Upper lobe of left lung (tissue), 6 donors: ENCODE data around the gene PTPRJ. TPM values are rescaled to one million over a fixed set of nuclear protein-coding genes. Genes with fewer than 3 reads are reported as not detected.
"Not testable (repeated sequence)": the region's sequence is repeated elsewhere in the genome, so short reads cannot be mapped to it uniquely, and the experiment has no call there.

Source experiments
- ATAC-seq, 2 donors: fragments of 200-7000 bp; cut with Tn5 transposase; one replicate each; pipeline ENCODE4 v1.9.1; 2022; ENCODE audit warnings: mild to moderate bottlenecking in 2 of 2, moderate library complexity in 2 of 2; ENCODE audit not compliant: low FRiP score in 2 of 2
- DNase-seq, 2 donors: peaks; one replicate each; pipeline ENCODE4 v3.0.0-alpha.2; 2019 to 2020
- H3K27ac ChIP-seq, 4 donors: fragments of 200-600 bp; sonication (generic); one replicate each; pipeline ENCODE4 v1.5.1; 2016 to 2019
- H3K27me3 ChIP-seq, 4 donors: fragments of 200-600 bp; sonication (generic); one replicate each; pipeline ENCODE4 v1.5.1; 2017 to 2019
- H3K36me3 ChIP-seq, 4 donors: fragments of 200-600 bp; sonication (generic); one replicate each; pipeline ENCODE4 v1.5.1; 2016 to 2019
- H3K4me1 ChIP-seq, 4 donors: fragments of 200-600 bp; sonication (generic); one replicate each; pipeline ENCODE4 v1.5.1; 2018 to 2019
- H3K4me3 ChIP-seq, 4 donors: fragments of 200-600 bp; sonication (generic); one replicate each; pipeline ENCODE4 v1.5.1; 2017 to 2019; ENCODE audit warnings: mild to moderate bottlenecking in 2 of 4, moderate library complexity in 1 of 4
- H3K9me3 ChIP-seq, 4 donors: fragments of 200-600 bp; sonication (generic); one replicate each; pipeline ENCODE4 v1.5.1; 2018 to 2019
- EP300 ChIP-seq, 4 donors: sonication (generic); formaldehyde crosslinking; IDR thresholded peaks; one replicate each; pipeline ENCODE4 v1.5.1; 2017; ENCODE audit warnings: antibody characterized with exemption in 4 of 4, control low read depth in 2 of 4
- POLR2A ChIP-seq, 4 donors: fragments of 450-650 bp; IDR thresholded peaks; one replicate each; pipeline ENCODE4 v1.5.1; 2016 to 2017; ENCODE audit warnings: antibody characterized with exemption in 4 of 4, mild to moderate bottlenecking in 2 of 4
- POLR2AphosphoS5 ChIP-seq, 2 donors: sonication (generic); formaldehyde crosslinking; IDR thresholded peaks; one replicate each; pipeline ENCODE4 v1.5.1; 2017; ENCODE audit warnings: antibody characterized with exemption in 2 of 2
- WGBS, 2 donors: methylation state at CpG; one replicate each; pipeline ENCODE4 v1.1.5; 2017 to 2018; 5-methylcytosine and 5-hydroxymethylcytosine counted together
- total RNA-seq, 6 donors: library from RNA; depleted of rRNA in 4 of 6; stranded (reverse); fragments of >200 nt in 4 of 6; gene quantifications; one replicate each; pipeline versions ENCODE4 v1.1.0 to v1.2.1, GENCODE V29; 2016 to 2021
- TF ChIP-seq, protein P1 (sequence below), 6 experiments: fragments of 450-650 bp in 4 of 6; fragments of 200-600 bp in 2 of 6; sonication (generic) in 2 of 6; IDR thresholded peaks; one replicate each; pipeline ENCODE4 v1.5.1; 2016 to 2019; ENCODE audit warnings: antibody characterized with exemption in 6 of 6
- donor health status: DM: no; HTN: no; CAD: no; lungs with moderate emphysema.
- donor health status: DM: no; HTN: yes; CAD: no; lungs with severe emphysema.

The PTPRJ gene
- total RNA-seq, 6 donors from 2014 or later: 17.9 to 50.4 (median 32.9) TPM

DNA sequence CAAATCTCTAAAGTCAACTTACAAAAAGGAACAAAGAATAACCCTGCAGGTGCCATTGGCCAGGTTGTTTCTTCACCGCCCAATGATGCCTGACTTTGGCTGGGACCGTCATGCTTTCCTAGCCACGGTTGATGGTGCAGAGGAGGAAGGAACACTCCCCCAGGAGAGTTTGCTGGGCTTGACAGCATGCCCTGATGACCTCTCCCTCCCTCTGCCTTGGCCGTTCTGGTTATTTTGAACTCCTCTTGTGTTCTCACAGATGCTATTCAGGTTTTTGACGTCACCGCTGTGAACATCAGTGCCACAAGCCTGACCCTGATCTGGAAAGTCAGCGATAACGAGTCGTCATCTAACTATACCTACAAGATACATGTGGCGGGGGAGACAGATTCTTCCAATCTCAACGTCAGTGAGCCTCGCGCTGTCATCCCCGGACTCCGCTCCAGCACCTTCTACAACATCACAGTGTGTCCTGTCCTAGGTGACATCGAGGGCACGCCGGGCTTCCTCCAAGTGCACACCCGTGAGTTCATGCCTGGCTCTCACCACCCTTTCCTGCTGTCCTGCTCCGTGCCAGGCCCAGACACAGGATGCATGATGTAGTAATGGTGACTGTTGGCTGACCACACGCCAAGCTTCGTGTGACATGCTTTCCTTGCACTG is 147.3 kb downstream of the PTPRJ start:
- 93 to 94% methylated on average over 22 of the region's 22 CpGs for WGBS, 2 donors
- no peak for DNase-seq

DNA sequence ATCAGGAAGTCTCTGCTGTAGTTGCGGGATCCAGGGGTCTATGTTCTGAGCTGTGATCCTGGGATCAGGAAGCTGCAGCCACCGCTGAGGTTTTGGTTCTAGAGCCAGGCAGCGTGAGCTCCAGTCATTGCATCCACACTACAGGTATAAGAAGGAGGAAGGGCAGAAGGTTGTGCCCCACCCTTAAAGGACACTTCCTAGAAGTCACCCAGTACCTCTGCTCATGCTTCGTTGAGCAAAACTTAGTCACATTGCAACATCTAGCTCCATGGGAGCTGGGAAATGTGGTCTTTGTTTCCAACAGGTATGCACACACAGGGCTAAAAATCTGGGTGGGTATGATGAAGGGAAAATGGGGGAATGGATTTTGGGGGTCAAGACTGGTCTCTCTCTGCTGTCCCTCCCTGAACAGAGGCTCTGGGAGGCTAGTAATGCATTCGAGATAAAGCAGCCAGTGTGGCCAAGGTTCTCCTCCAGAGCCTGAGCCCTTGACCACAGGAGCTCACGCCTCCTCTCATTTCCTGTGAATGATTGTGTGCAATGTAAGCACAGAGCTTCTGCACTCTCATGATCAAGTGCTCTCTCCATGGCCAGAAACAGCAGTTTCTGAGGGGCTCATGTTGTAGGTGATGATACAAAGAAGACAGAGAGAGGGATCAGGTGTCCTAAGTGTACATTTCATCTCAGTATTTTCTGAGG is 149.5 kb downstream of the PTPRJ start:
- Histone ChIP-seq H3K27me3 (no peaks in the 10 kb centered on the region), H3K36me3 (peaks cover 11 to 67% (median 40%) of the 10 kb centered on the region in 4 donors), H3K4me3 (no peak overlapping the region), H3K4me1 (no peaks in the 10 kb centered on the region), H3K9me3 (no peaks in the 10 kb centered on the region), H3K27ac (no peak overlapping the region)
- DNase-seq (no peak), ATAC-seq (peak in 1 of 2 donors; percentile 31)
- WGBS, 2 donors: 75 to 78% methylated on average over 5 to 6 of the region's 6 CpGs
- TF ChIP-seq POLR2A (IDR thresholded peaks at IDR 0.05) (no peak), POLR2AphosphoS5 (IDR thresholded peaks at IDR 0.05) (no peak), EP300 (IDR thresholded peaks at IDR 0.05) (no peak)
- TF ChIP-seq, protein P1, sequence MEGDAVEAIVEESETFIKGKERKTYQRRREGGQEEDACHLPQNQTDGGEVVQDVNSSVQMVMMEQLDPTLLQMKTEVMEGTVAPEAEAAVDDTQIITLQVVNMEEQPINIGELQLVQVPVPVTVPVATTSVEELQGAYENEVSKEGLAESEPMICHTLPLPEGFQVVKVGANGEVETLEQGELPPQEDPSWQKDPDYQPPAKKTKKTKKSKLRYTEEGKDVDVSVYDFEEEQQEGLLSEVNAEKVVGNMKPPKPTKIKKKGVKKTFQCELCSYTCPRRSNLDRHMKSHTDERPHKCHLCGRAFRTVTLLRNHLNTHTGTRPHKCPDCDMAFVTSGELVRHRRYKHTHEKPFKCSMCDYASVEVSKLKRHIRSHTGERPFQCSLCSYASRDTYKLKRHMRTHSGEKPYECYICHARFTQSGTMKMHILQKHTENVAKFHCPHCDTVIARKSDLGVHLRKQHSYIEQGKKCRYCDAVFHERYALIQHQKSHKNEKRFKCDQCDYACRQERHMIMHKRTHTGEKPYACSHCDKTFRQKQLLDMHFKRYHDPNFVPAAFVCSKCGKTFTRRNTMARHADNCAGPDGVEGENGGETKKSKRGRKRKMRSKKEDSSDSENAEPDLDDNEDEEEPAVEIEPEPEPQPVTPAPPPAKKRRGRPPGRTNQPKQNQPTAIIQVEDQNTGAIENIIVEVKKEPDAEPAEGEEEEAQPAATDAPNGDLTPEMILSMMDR (IDR thresholded peaks at IDR 0.05): no peak

More for the DNA sequence above, 147.3 kb downstream of the PTPRJ start:
- Histone ChIP-seq H3K4me3 (no peak overlapping the region), H3K27ac (no peak overlapping the region), H3K27me3 (no peaks in the 10 kb centered on the region), H3K9me3 (no peaks in the 10 kb centered on the region), H3K36me3 (peaks cover 11 to 72% (median 46%) of the 10 kb centered on the region in 4 donors), H3K4me1 (no peaks in the 10 kb centered on the region)
- ATAC-seq: no peak
- TF ChIP-seq POLR2AphosphoS5 (IDR thresholded peaks at IDR 0.05): no peak
- no peak for TF ChIP-seq POLR2A (IDR thresholded peaks at IDR 0.05)
- TF ChIP-seq, protein P1 (IDR thresholded peaks at IDR 0.05): no peak
- TF ChIP-seq EP300 (IDR thresholded peaks at IDR 0.05): no peak

DNA sequence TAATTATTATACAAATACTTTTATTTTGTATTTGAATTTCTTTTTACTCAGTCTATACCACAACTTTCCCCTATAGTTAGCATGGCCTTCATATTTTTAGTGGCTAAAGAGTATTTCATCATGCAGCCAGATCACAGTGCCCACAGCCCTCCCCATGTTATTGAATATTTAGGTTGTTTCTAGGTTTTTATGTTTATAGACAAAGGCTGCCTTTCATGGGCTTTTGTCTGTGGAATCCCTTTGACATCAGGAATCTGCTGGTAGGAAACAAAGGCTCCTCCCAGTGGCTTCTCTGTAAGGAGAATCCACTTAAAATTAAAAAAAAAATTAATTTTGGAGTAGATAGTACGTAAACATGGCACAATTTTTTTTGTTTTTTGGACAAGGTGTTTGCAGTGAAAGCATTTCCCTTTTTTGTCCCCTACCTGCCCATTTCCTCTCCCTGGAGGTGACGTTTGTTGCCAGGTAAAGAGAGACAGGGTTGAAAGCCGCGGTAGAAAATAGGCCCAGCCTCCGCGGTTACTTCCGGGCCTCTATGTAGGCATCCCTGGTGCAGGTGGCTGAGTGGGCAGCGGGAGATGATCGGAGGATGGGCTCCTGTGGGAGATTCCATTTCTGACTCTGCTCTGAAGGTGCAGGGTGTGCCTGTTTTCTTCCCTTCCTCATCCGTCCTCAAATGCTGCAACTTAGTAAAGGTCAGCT is 154.0 kb downstream of the PTPRJ start:
- DNase-seq (no peak), ATAC-seq (no peak)
- Histone ChIP-seq H3K9me3 (no peaks in the 10 kb centered on the region), H3K4me3 (no peak overlapping the region), H3K36me3 (peaks cover 3 to 49% (median 17%) of the 10 kb centered on the region in 4 donors), H3K27me3 (no peaks in the 10 kb centered on the region), H3K4me1 (no peaks in the 10 kb centered on the region), H3K27ac (no peak overlapping the region)
- WGBS, 2 donors: 92 to 95% methylated on average over 10 of the region's 10 CpGs
- no peak for TF ChIP-seq EP300 (IDR thresholded peaks at IDR 0.05)
- TF ChIP-seq, protein P1 (IDR thresholded peaks at IDR 0.05): no peak
- no peak for TF ChIP-seq POLR2AphosphoS5 (IDR thresholded peaks at IDR 0.05)
- TF ChIP-seq POLR2A (IDR thresholded peaks at IDR 0.05): no peak

DNA sequence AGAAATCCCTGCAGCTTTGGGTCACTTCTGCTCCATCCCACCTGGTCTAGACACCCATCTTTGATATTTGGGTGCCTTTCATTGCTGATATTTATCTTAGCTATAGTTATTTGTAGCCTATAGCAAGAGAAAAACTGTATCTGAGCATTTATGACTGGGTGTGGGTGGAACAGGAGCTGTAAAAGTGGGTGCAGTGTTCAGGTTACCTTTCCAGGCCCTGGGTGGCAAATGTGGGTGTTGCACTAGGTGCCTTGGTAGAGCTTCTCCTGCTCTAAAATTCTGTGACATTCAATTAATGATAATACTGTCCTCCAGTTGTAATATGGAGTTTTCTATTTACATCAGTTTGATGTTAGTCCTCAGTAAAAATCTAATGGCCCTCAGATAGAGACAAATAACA is 157.9 kb downstream of the PTPRJ start:
- H3K4me3 ChIP-seq: no peak overlapping the region
- no peaks in the 10 kb centered on the region for H3K4me1 ChIP-seq
- no peaks in the 10 kb centered on the region for H3K27me3 ChIP-seq
- ATAC-seq (no peak), DNase-seq (no peak)
- peaks cover 3 to 52% (median 22%) of the 10 kb centered on the region in 4 donors for H3K36me3 ChIP-seq
- H3K27ac ChIP-seq: no peak overlapping the region
- no peaks in the 10 kb centered on the region for H3K9me3 ChIP-seq
- TF ChIP-seq POLR2A (IDR thresholded peaks at IDR 0.05): no peak
- TF ChIP-seq, protein P1 (IDR thresholded peaks at IDR 0.05): no peak

DNA sequence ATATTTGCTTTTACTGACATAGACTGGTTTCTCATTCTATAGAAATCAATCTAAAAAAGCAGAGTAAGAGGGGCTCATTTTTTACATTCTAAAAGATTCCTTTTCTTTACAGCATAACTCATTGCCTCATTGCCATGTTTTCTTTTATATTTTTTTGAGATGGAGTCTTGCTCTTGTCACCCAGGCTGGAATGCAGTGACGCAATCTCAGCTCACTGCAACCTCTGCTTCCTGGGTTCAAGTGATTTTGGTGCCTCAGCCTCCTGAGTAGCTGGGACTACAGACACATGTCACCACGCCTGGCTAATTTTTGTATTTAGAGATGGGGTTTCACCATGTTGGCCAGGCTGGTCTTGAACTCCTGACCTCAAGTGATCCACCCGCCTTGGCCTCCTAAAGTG is 159.5 kb downstream of the PTPRJ start:
- H3K4me3 ChIP-seq, H3K9me3 ChIP-seq, DNase-seq, H3K4me1 ChIP-seq, H3K27ac ChIP-seq, H3K27me3 ChIP-seq, ATAC-seq: not testable (repeated sequence)
- H3K36me3 ChIP-seq: peaks cover 9 to 63% (median 31%) of the 10 kb centered on the region in 4 donors
- 93 to 96% methylated on average over 3 of the region's 3 CpGs for WGBS, 2 donors
